HG02884 (cell line): ENCODE data around the gene SLAMF6.

ENCODE experiments used
- ATAC-seq: cut with Tn5 transposase; IDR thresholded peaks from one replicate; pipeline ENCODE4 v1.9.1; 2021; ENCODE audit warnings: mild to moderate bottlenecking, moderate library complexity; ENCODE audit not compliant: unreplicated experiment

SLAMF6 gene

GRCh38 chr1:160474392-160475242 lies 48.4 kb downstream of the SLAMF6 start:
- peak; percentile 72 for ATAC-seq

GRCh38 chr1:160472112-160472511 lies 50.9 kb downstream of the SLAMF6 start:
- no peak for ATAC-seq

- ATAC-seq, result no peak
Observed at GRCh38 chr1:160471253-160471652, 51.8 kb downstream of the SLAMF6 start.

DNA sequence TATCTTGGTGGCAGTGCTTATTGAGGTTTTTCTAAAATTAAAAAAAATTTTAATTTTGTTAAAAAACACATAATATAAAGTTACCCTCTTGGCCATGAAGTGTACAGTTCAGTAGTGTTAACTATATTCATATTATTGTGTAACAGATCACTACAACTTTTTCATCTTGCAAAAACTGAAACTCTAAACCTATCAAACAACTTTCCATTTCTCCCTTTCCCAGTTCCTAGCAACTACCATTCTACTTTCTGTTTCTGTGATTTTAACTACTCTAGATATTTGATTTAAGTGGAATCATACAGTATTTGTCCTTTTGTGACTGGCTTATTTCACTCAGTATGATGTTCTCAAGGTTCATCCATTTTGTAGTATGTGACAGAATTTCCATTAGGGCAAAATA lies 55.5 kb downstream of the SLAMF6 start:
- ATAC-seq, result no peak

DNA sequence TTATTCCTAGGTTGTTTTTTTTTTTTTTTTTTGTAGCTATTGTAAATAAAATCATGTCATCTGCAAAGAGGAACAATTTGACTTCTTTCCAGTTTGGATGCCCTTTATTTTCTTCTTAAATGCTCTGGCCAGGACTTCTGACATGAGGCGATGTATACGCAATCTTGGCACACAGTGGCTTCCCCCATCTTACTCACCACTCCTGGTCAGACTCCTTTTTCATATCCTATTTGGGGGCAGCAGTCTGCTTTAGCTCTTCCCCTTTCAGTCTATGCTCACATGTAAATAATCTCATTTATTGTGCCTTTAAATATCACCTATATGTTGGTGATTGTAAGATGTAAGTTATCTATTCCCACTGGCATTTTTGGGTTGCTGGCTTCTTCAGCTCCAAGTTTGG lies 56.1 kb downstream of the SLAMF6 start:
- ATAC-seq, result no peak

- no peak for ATAC-seq
Observed at GRCh38 chr1:160465123-160465522, 57.9 kb downstream of the SLAMF6 start.

- no peak for ATAC-seq
Observed at GRCh38 chr1:160460683-160461287, 62.3 kb downstream of the SLAMF6 start.

- ATAC-seq, result no peak
Observed at GRCh38 chr1:160460214-160460642, 62.8 kb downstream of the SLAMF6 start.

DNA sequence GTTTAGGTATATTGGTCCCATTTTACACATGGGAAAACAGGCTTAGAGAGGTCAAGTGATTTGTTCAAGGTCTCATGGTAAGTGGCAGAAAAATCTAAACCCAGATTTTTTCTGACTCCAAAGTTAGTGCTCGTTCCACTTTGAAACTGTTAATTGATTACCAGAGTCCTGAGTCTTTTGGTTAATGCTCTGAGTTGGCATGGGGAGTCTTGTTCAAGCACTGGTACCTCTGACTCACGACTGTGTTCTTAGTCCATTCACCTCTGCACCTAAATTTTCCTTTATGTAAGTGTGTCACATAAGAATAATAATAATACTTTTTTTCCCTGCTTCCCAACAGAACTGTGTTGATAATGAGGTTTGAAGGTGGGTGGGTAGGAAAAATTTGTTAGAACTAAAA lies 63.4 kb downstream of the SLAMF6 start:
- ATAC-seq, result no peak

DNA sequence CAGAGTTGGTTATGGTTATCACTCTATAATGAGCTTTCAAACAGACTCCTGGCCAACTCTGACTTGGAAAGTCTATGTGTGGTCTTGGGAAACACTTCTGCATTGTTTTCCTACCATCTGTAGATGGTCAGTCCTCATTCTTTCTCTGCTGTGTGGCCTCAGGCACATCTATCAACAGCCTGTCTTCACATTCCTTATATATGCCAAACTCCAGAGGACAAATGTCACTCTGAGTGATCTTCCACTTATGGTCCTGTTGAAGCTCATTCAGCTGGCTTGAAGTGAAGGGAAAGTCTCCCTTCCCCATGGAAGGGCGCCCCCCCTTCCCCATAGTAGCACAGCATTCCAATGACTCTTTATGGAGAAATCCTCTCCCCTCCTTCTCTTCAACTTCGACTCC lies 64.0 kb downstream of the SLAMF6 start:
- ATAC-seq, result no peak

- no peak for ATAC-seq
Observed at GRCh38 chr1:160455153-160455517, 67.9 kb downstream of the SLAMF6 start.

DNA sequence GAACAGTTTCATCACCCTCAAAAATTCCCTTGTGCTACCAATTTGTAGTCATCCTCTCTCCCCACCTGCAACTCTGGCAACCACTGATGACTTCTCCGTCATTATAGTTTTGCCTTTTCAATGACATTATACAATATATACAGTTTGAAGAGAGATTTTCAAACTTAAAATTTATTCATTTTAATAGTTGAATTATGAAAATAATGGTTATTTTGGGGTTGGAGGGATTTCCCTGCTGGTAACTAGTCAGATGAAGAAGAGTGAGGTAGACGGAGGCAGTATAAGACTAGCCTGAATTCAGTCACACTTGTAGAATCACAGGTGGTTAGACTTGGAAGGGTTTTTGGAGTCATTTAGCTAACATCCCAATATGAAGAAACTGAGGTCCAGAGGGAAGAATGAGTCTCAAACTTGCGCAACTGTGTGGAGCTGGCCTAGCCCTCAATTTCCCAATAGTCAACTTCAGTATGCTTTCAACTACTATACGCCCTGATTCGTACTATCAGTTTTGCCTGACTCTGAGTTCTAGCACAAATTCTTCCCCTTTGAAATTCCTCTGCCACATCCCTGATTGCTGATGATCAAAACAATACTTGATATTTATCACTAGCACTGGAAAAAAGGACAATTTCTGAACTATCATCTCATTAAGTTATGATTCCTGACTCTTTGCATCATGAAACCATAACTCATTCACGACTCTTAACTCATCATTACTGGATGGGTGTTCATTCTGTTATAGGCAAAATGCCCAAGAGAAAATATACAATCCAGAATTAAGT lies 68.5 kb downstream of the SLAMF6 start:
- peak; percentile 44 for ATAC-seq

DNA sequence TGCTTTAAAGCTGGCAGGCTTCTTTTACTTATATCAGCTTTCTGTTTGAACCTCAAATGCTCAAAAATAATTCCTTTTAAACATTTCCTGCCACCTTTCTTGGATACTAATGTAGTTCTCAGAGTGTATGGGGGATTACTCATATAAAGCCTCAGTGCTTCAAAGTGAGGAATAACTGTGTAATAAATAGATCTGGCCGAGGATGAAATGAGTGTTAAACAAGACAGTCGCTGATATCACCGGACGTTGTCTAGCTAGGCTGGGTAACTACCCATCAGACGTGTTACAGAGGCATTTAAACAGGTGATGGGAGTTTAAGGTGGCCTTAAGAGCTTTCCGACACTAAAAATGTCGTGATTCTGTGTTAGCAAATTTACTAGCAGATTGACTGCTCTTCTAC lies 69.6 kb downstream of the SLAMF6 start:
- ATAC-seq, result no peak

DNA sequence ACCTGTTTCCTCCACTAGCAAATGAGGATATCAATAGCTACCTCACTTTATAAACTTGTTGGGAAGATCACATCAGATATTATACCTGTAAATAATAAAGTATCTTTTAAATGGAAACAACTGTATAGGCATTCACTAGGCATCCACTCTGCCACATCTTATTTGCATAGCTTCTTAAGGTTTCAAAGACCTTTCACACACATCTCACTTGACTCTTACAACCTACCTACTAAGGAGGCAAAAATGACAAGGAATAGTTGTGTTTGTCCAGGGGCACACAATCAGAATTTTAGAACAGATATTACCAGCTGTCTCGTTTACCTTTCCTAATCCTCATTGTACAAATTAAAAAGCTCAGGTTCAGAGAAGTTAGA lies 71.2 kb downstream of the SLAMF6 start:
- ATAC-seq, result no peak

DNA sequence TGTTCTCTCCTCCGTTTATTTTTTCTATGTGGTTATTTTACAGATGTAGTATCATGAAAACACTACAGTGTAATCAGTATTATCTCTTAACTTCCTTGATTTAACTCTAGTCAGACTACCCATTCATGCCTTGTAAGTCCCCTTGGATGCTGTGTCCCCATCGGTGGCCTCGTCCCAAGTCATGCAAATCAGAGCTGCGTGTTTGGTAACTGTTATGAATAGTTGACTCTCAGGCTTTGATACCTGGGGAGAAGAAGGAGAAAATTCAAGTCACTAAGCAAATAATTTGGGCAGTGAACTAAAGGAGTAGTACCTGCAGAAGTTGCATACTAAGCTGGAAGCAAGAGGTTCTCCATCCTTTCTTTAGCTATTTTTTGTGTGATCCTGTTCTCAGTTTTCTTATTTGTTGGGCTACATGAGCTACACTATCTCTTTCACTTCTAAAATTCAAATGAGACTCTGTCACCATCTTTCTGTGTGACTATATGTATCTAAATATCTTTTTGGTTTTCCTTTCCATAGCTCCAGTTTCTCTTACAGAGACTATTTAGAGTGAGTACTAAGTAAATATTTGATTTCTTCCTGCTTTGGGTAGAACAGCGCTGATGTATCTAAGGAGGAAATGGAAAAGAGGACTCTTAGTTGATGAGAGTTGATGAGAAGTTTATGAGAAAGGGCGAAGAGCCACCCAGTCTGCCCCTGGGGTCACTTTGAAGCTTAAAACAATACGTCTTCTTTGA lies 71.8 kb downstream of the SLAMF6 start:
- ATAC-seq, result no peak

DNA sequence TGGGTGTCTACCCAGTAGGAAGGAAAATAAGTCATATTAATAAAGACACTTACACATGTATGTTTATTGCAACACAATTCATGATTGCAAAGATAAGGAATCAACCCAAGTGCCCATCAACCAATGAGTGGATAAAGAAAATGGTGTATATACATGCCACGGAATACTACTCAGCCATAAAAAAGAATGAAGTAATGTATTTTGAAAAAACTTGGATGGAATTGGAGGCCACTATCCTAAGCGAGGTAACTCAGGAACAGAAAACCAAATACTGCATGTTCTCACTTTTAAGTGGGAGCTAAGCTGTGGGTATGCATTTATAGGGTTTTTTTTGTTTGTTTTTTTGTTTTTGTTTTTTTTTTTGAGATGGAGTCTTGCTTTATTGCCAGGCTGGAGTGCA lies 73.6 kb downstream of the SLAMF6 start:
- ATAC-seq, result no peak

DNA sequence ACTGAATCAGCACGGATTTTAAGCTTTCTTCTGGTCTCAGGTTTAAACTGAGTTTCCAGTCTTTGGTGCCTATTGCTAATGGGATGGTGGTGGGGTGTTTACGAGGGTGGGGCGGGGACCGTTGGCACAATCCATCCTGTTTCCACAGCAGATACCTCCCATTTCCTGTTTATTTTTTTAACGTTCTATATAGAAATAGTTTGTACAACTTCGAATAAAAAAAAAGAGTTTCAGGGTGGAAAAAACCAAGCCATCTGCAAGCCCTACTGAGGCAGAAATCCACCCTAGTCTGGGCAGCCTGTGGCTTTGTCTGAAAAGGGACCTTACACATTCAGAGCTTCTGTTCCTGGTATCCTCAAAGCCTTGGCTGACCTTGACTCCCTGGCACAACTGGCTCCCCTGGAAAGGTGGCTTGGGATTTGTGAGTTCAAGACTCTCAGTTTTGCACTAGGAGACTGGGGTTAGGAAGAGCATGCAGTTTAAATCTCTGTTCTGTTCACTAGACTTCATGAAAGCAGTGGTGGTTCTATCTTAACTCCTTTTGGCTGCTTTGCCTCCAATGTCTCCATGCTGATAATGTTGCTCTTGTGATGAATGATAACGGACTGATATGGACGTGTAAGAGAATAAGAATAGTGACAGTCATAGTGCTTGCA lies 76.0 kb downstream of the SLAMF6 start:
- no peak for ATAC-seq

DNA sequence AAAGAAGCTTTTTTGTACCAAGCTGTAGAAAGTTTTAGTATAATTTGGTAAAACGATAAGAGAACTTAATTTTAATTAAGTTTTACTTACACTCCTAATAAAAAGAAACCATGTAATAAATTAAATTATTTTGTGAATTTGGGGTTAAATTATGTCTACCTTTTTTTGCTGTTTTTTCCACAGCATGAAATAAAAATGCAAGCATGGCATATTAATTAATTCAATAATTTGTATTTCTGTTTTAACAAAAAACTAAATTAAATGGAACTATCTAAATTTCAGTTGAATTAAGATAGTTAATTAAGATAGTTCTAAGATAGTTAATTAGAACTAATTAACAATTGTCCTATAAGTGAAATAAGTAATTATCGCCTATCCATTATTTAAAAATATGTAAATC lies 83.3 kb downstream of the SLAMF6 start:
- ATAC-seq, result no peak

DNA sequence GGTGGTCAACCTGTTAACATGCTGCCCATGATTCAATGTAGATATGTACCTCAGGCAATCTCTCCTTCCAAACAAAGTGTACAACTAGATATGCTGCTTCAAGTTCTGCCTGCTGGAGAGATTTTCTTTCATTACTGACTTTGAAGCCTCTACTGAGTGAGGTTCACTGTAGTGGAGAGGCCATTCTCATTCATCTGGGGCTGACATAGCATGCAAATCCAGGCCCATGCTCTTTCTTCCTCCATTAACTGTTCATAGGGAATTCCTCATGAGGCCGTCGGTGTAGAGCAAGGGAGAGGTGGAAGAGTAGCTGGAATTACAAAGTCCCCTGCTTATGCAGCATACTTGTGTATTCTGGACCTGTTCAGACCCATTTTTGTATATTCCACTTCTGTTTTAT lies 84.1 kb downstream of the SLAMF6 start:
- ATAC-seq, result no peak

DNA sequence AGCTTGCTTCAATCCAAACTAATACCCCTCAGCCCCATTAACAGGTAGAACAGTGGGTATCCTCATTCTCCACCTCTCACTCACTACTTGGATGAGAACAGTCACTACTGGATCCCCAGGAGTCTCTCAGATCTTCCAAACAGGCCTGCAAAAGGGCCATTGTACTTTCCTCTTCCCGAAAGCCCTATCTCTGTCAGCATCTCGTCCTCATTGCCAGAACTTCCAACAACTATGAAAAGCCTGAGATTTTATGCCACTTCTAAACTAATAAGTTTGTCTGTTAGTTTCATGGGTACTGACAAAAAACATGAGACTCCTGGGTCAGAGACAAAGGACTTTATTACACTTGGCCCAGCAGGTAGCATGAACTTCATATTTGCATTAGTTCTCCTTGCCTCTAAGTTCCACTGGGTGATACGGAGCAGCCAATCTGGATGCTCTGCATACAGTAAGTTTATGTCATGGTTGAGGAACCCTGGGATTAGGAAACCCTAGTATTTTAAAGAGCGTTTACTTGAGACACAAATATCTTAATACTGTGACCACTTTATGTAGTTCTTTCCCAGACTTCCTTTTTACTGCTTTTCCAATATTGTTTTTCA lies 84.6 kb downstream of the SLAMF6 start:
- no peak for ATAC-seq
